ENCODE results near the gene ZNF646. TPM values are rescaled to one million over a fixed set of nuclear protein-coding genes. Genes with fewer than 3 reads are reported as not detected.
A peak's percentile ranks its signal among the peaks of the same experiment; 100 is the strongest.

Gene ZNF646
- total and polyA plus RNA-seq, 12 donors, result 3.1 to 17.8 (median 13.6) TPM

DNA sequence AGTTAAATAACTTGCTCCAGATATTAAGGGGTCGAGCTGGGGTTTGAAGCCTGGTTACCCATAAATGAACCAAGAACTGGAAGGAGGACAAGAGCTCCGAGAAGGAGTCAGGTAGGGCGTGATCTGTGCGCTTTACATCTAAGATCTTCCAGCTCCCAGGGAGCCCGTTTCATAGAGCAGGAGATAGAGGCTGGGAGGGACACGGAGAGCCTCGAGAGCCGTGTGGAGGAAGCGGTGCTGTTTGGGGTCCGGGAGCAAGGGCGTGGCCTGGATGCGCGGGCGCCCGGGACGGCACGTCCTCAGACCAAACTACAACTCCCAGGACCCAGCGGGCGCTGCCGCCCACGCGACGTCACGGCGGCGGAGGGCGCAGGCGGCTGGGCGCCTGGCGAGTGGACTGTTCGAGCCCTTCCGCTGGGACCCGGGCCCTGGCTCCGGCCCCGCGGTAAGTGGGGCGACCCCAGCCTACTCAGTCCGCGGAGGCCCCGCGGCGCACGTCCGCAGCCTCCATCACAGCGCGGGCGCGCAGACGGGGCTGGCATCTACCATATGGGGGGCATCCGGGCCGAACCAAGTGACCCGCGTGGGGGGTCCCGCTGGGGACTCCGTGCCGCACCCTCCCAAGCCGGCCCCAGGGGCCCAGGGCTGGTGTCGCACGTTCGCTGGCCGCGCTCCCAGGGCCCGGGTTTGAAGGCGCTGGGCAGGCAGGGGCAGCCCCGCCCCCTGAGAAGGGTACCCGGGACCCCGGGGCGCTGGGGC, 34.0 kb downstream of the ZNF646 start, which contains the start of gene BCKDK:
Gene BCKDK, plus strand, starts transcription at position 352 of the 759 bp plus-strand sequence. CDS start 838 bp downstream, outside the sequence.
- Histone ChIP-seq H3K9me3 (replicated peaks in 1 of 3) (no peaks in the 10 kb centered on the region), H3K36me3 (replicated peaks in 1 of 2) (peaks cover 0 to 38% of the 10 kb centered on the region in 2 donors), H3K4me3 (peak within 1 kb of the TSS; percentile 17 to 80 (median 52)), H3K4me1 (replicated peaks in 1 of 2) (peaks cover 24 to 35% of the 10 kb centered on the region in 2 donors), H3K27me3 (no peaks in the 10 kb centered on the region), H3K27ac (peak within 1 kb of the TSS; percentile 64 to 87 (median 79))
- peak; percentile 31 to 38 for TF ChIP-seq POLR2A (IDR thresholded peaks at IDR 0.05)
- TF ChIP-seq, protein P1, sequence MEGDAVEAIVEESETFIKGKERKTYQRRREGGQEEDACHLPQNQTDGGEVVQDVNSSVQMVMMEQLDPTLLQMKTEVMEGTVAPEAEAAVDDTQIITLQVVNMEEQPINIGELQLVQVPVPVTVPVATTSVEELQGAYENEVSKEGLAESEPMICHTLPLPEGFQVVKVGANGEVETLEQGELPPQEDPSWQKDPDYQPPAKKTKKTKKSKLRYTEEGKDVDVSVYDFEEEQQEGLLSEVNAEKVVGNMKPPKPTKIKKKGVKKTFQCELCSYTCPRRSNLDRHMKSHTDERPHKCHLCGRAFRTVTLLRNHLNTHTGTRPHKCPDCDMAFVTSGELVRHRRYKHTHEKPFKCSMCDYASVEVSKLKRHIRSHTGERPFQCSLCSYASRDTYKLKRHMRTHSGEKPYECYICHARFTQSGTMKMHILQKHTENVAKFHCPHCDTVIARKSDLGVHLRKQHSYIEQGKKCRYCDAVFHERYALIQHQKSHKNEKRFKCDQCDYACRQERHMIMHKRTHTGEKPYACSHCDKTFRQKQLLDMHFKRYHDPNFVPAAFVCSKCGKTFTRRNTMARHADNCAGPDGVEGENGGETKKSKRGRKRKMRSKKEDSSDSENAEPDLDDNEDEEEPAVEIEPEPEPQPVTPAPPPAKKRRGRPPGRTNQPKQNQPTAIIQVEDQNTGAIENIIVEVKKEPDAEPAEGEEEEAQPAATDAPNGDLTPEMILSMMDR (IDR thresholded peaks at IDR 0.05), result no peak
- DNase-seq, result peak; percentile 67 to 78 (median 71)
- 4 to 64% (median 19%) methylated on average over 4 to 68 of the region's 68 CpGs for WGBS, 4 donors
- intact Hi-C loops (cut with DNase I), result loop anchor here in 1 of 2 donors (5.0 kb wide), 1 partner anchor 69 kb away; no protein-coding TSS in a partner anchor

DNA sequence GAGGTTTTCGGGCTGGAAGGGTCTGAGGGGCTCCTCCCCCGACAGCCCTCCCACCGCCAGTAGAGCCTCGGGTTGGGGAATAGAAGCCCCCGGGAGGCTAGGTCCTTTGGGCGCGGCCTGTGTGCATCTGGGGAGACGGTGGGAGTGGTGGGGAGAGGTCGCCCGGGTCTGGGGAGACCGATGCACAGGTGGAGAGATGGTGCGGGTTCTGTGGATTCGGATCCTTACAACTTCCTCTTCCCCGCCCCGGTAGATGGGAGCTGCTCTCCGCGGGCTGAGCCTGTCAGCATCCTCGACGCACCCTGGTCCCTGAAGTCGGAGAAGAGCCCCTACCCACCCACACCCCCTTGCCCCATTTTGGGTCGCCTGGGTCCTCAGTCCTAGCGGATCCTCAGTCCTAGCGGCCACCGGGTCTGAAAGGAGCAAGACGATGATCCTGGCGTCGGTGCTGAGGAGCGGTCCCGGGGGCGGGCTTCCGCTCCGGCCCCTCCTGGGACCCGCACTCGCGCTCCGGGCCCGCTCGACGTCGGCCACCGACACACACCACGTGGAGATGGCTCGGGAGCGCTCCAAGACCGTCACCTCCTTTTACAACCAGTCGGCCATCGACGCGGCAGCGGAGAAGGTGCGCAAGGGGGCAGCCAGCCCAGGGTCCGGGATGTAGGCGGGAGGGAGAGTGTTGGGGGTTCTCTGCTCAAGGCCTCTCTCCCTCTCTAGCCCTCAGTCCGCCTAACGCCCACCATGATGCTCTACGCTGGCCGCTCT, 34.8 kb downstream of the ZNF646 start:
- TF ChIP-seq POLR2A (IDR thresholded peaks at IDR 0.05), result no peak
- TF ChIP-seq, protein P1 (IDR thresholded peaks at IDR 0.05), result no peak
- Histone ChIP-seq H3K27me3 (no peaks in the 10 kb centered on the region), H3K4me3 (peak overlapping the region; percentile 17 to 80 (median 52)), H3K27ac (peak overlapping the region; percentile 64 to 87 (median 79)), H3K4me1 (replicated peaks in 1 of 2) (peaks cover 30 to 40% of the 10 kb centered on the region in 2 donors), H3K9me3 (replicated peaks in 1 of 3) (no peaks in the 10 kb centered on the region), H3K36me3 (replicated peaks in 1 of 2) (peaks cover 0 to 38% of the 10 kb centered on the region in 2 donors)
- intact Hi-C loops (cut with DNase I), result loop anchor here in 1 of 2 donors (5.0 kb wide), 1 partner anchor 68 kb away; no protein-coding TSS in a partner anchor
- 34 to 66% (median 49%) methylated on average over 14 to 57 of the region's 57 CpGs for WGBS, 4 donors
- DNase-seq, result peak in 1 of 7 donors; percentile 31

DNA sequence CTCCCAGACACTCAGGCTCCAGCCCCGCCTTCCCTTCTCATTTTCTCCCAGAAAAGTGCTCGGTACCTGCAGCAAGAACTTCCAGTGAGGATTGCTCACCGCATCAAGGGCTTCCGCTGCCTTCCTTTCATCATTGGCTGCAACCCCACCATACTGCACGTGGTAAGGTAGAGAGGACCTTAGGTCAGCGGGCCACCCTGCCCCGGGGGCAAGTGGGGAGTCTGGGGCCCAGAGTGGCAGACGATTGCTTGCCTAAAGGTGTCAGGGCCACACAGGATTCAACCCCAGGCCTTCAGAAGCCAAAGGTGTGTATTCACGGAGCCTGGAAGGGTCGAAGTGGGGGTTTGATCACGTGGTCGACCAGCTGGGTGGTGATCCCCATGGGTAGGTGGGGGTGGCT, 35.4 kb downstream of the ZNF646 start:
- intact Hi-C loops (cut with DNase I), result loop anchor here in 1 of 2 donors (5.0 kb wide), 1 partner anchor 68 kb away; no protein-coding TSS in a partner anchor
- WGBS, 4 donors, result 88 to 92% (median 90%) methylated on average over 9 to 12 of the region's 12 CpGs
- H3K27ac ChIP-seq, result peak overlapping the region in 2 of 5 donors; percentile 25 to 86
- no peaks in the 10 kb centered on the region for H3K27me3 ChIP-seq
- DNase-seq, result peak in 1 of 7 donors; percentile 17
- TF ChIP-seq, protein P1 (IDR thresholded peaks at IDR 0.05), result no peak
- no peak for TF ChIP-seq POLR2A (IDR thresholded peaks at IDR 0.05)
- H3K9me3 ChIP-seq (replicated peaks in 1 of 3), result no peaks in the 10 kb centered on the region
- H3K36me3 ChIP-seq (replicated peaks in 1 of 2), result peaks cover 0 to 38% of the 10 kb centered on the region in 2 donors
- H3K4me3 ChIP-seq, result no peak overlapping the region
- peaks cover 33 to 40% of the 10 kb centered on the region in 2 donors for H3K4me1 ChIP-seq (replicated peaks in 1 of 2)
